Stomach (tissue), 9 donors: ENCODE data around the gene ICE1. TPM values are rescaled to one million over a fixed set of nuclear protein-coding genes. Genes with fewer than 3 reads are reported as not detected.
"Not testable (repeated sequence)": the region's sequence is repeated elsewhere in the genome, so short reads cannot be mapped to it uniquely, and the experiment has no call there.

ENCODE experiments used
- DNase-seq, 2 donors: peaks; one replicate each; pipeline versions ENCODE4 v3.0.0 to v3.0.0-alpha.2; 2013 to 2019
- H3K27ac ChIP-seq, 5 donors: fragments of 200-600 bp in 4 of 5; sonication (generic) in 4 of 5; one replicate each; pipeline ENCODE4 v1.5.1; 2013 to 2019; ENCODE audit warnings: mild to moderate bottlenecking in 1 of 5, moderate library complexity in 1 of 5
- H3K27me3 ChIP-seq, 3 donors: fragments of 200-600 bp; sonication (generic); one replicate each; pipeline ENCODE4 v1.5.1; 2017 to 2019; ENCODE audit warnings: mixed run types in 1 of 3
- H3K36me3 ChIP-seq, 4 donors: fragments of 200-600 bp; sonication (generic); 1 replicate in 3 of 4; 2 replicates in 1 of 4; pipeline ENCODE4 v1.5.1; 2016 to 2019
- H3K4me1 ChIP-seq, 4 donors: fragments of 200-600 bp; sonication (generic); one replicate each; pipeline ENCODE4 v1.5.1; 2016 to 2019
- H3K4me3 ChIP-seq, 4 donors: fragments of 200-600 bp; sonication (generic) in 3 of 4; one replicate each; pipeline ENCODE4 v1.5.1; 2016 to 2019; ENCODE audit warnings: mild to moderate bottlenecking in 1 of 4
- H3K9me3 ChIP-seq, 4 donors: fragments of 200-600 bp; sonication (generic); one replicate each; pipeline ENCODE4 v1.5.1; 2016 to 2019
- CTCF ChIP-seq, 7 experiments: fragments of 450-650 bp in 4 of 7; fragments of 200-600 bp in 3 of 7; sonication (generic) in 3 of 7; IDR thresholded peaks; one replicate each; pipeline ENCODE4 v1.5.1; 2016 to 2019; ENCODE audit warnings: antibody characterized with exemption in 7 of 7, control low read depth in 2 of 7, mild to moderate bottlenecking in 1 of 7
- EP300 ChIP-seq: sonication (generic); formaldehyde crosslinking; IDR thresholded peaks from one replicate; pipeline ENCODE4 v1.6.1; 2017; ENCODE audit warnings: antibody characterized with exemption
- POLR2A ChIP-seq, 4 donors: fragments of 450-650 bp; IDR thresholded peaks; one replicate each; pipeline ENCODE4 v1.6.1; 2016; ENCODE audit warnings: antibody characterized with exemption in 4 of 4, control low read depth in 2 of 4, mild to moderate bottlenecking in 1 of 4, moderate library complexity in 1 of 4
- POLR2AphosphoS5 ChIP-seq, 3 donors: sonication (generic); formaldehyde crosslinking; IDR thresholded peaks; one replicate each; pipeline ENCODE4 v1.6.1; 2016; ENCODE audit warnings: antibody characterized with exemption in 3 of 3
- WGBS, 5 donors: extraction: QIAGEN DNeasy Blood & Tissue Kit in 3 of 5; methylation state at CpG; one replicate each; pipeline versions ENCODE4 v1.1.5 to v1.1.7; 2013 to 2018; 5-methylcytosine and 5-hydroxymethylcytosine counted together
- intact Hi-C: fragments of 100-400 bp; cut with DNase I; formaldehyde crosslinking; loops from one replicate; pipeline ENCODE4 v1.15.1; 2023; ENCODE audit warnings: low total_unique reads
- polyA plus RNA-seq, 3 donors: library from polyadenylated mRNA; stranded (reverse); fragments of 200-250 nt; gene quantifications; one replicate each; pipeline ENCODE4 v1.2.3, GENCODE V29; 2013
- total RNA-seq, 5 donors: library from RNA; depleted of rRNA; stranded (reverse); fragments of >200 nt; gene quantifications; one replicate each; pipeline versions ENCODE4 v1.1.0 to v1.2.3, GENCODE V29; 2014 to 2016
- donor health status: healthy with polysubstance abuse.
- donor health status: Bipolar disorder and iron deficiency.
- donor health status: healthy.

Gene ICE1
- total and polyA plus RNA-seq, 8 donors = 4.0 to 44.1 (median 16.7) TPM

GRCh38 chr5:5394384-5394986 is 28.0 kb upstream of the ICE1 start:
- H3K36me3 ChIP-seq, H3K27ac ChIP-seq, H3K9me3 ChIP-seq, H3K4me3 ChIP-seq, H3K4me1 ChIP-seq, H3K27me3 ChIP-seq, intact Hi-C loops: not testable (repeated sequence)
- peak; percentile 61 to 73 for DNase-seq
- peak in 5 of 7 experiments; percentile 28 to 53 (median 37) for TF ChIP-seq CTCF (IDR thresholded peaks at IDR 0.05)
- WGBS, 5 donors = 51 to 65% (median 53%) methylated on average over 4 to 6 of the region's 6 CpGs

GRCh38 chr5:5395093-5395492 is 27.4 kb upstream of the ICE1 start:
- not testable (repeated sequence) for H3K27me3 ChIP-seq, H3K4me1 ChIP-seq, H3K9me3 ChIP-seq, H3K27ac ChIP-seq, H3K4me3 ChIP-seq, DNase-seq, H3K36me3 ChIP-seq
- WGBS, 5 donors = 83 to 98% (median 85%) methylated on average over 8 of the region's 8 CpGs
- intact Hi-C loops = loop anchor here (5.0 kb wide), 1 partner anchor 253 kb away; the partner anchor contains the start of gene ADAMTS16

GRCh38 chr5:5398071-5398470 is 24.4 kb upstream of the ICE1 start:
- peaks cover 0 to 7% (median 0%) of the 10 kb centered on the region in 4 donors for H3K9me3 ChIP-seq
- 66 to 100% (median 90%) methylated on average over 2 of the region's 2 CpGs for whole genome bisulfite sequencing, 5 donors
- H3K4me1 ChIP-seq = no peaks in the 10 kb centered on the region
- no peak overlapping the region for H3K4me3 ChIP-seq
- H3K27ac ChIP-seq = no peak overlapping the region
- TF ChIP-seq CTCF (IDR thresholded peaks at IDR 0.05) (no peak), EP300 (no peak), POLR2A (IDR thresholded peaks at IDR 0.05) (no peak), POLR2AphosphoS5 (IDR thresholded peaks at IDR 0.05) (no peak)
- no peaks in the 10 kb centered on the region for H3K27me3 ChIP-seq
- no peak for DNase-seq
- intact Hi-C loops = loop anchor here (5.0 kb wide), 1 partner anchor 256 kb away; the partner anchor contains the start of gene ADAMTS16
- no peaks in the 10 kb centered on the region for H3K36me3 ChIP-seq

GRCh38 chr5:5401095-5401494 is 21.4 kb upstream of the ICE1 start:
- no peak for DNase-seq
- 83 to 90% (median 85%) methylated on average over 8 of the region's 8 CpGs for WGBS, 5 donors
- H3K4me1 ChIP-seq = no peaks in the 10 kb centered on the region
- no peak overlapping the region for H3K4me3 ChIP-seq
- TF ChIP-seq CTCF (IDR thresholded peaks at IDR 0.05) = no peak
- no peak for TF ChIP-seq EP300
- TF ChIP-seq POLR2A (IDR thresholded peaks at IDR 0.05) = no peak
- no peak for TF ChIP-seq POLR2AphosphoS5 (IDR thresholded peaks at IDR 0.05)
- H3K27ac ChIP-seq = no peak overlapping the region
- intact Hi-C loops = loop anchor here (10.0 kb wide), 1 partner anchor 526 kb away; no protein-coding TSS in a partner anchor
- peaks cover 0 to 7% (median 0%) of the 10 kb centered on the region in 4 donors for H3K9me3 ChIP-seq
- no peaks in the 10 kb centered on the region for H3K27me3 ChIP-seq
- no peaks in the 10 kb centered on the region for H3K36me3 ChIP-seq

GRCh38 chr5:5403741-5404140 is 18.7 kb upstream of the ICE1 start:
- 63 to 78% (median 73%) methylated on average over 4 of the region's 4 CpGs for WGBS, 5 donors
- no peak overlapping the region for H3K27ac ChIP-seq
- DNase-seq = no peak
- H3K4me3 ChIP-seq = no peak overlapping the region
- TF ChIP-seq CTCF (IDR thresholded peaks at IDR 0.05) (no peak), POLR2AphosphoS5 (IDR thresholded peaks at IDR 0.05) (no peak), EP300 (no peak), POLR2A (IDR thresholded peaks at IDR 0.05) (no peak)
- H3K36me3 ChIP-seq = no peaks in the 10 kb centered on the region
- no peaks in the 10 kb centered on the region for H3K4me1 ChIP-seq
- H3K9me3 ChIP-seq = peaks cover 0 to 7% (median 0%) of the 10 kb centered on the region in 4 donors
- H3K27me3 ChIP-seq = no peaks in the 10 kb centered on the region
- intact Hi-C loops = loop anchor here (10.0 kb wide), 1 partner anchor 529 kb away; no protein-coding TSS in a partner anchor
